ENCODE results near the gene ZNF569. TPM values are rescaled to one million over a fixed set of nuclear protein-coding genes. Genes with fewer than 3 reads are reported as not detected.

ZNF569 gene
- total and polyA plus RNA-seq, 2 of the 13 experiments (the other 11 are each of a cell fraction or from before 2014, with no cell fraction given): 1.4 to 5.7 TPM

DNA sequence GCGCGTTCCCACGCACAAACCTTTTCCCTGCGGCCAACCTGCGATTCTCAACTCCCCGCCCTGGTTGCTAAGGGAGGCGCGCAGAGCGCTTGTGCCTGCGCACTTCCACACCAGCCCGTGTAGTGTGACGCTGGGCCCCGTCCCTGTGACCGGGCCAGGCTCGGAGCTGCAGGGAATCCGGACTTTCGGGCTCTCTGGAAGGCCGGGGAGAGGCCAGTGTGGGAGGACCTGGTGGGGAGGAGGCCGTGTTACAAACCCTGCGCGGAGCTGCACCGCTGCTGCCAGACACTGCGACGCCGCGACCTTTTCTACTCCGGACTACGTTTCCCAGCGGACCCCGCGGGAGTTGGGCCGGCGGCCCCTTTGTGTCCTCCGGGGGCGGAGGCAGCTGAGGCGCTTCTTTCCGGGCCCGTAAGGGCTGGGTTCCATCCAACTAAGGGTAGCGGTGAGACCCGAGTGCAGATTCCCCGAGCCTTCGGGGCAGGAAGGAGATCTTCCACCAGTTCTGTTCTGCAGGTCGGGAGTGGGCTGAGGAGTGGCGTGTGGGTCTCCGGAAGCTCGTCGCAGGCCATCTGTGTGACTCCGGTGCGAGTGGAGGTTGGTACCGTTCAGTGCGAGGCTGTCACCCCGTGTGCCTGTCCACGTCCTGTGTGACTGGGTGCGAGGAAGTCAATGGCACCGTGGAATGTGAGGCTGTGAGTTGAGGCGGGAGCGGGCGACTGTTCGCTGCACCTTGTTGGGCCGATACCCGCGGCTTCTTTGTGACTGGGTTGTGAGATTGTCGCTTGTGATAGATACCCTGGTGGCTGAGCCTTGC, 1.9 kb upstream of the ZNF569 start, which contains the start of gene ZNF570 (continued):
- TF ChIP-seq, protein P1, sequence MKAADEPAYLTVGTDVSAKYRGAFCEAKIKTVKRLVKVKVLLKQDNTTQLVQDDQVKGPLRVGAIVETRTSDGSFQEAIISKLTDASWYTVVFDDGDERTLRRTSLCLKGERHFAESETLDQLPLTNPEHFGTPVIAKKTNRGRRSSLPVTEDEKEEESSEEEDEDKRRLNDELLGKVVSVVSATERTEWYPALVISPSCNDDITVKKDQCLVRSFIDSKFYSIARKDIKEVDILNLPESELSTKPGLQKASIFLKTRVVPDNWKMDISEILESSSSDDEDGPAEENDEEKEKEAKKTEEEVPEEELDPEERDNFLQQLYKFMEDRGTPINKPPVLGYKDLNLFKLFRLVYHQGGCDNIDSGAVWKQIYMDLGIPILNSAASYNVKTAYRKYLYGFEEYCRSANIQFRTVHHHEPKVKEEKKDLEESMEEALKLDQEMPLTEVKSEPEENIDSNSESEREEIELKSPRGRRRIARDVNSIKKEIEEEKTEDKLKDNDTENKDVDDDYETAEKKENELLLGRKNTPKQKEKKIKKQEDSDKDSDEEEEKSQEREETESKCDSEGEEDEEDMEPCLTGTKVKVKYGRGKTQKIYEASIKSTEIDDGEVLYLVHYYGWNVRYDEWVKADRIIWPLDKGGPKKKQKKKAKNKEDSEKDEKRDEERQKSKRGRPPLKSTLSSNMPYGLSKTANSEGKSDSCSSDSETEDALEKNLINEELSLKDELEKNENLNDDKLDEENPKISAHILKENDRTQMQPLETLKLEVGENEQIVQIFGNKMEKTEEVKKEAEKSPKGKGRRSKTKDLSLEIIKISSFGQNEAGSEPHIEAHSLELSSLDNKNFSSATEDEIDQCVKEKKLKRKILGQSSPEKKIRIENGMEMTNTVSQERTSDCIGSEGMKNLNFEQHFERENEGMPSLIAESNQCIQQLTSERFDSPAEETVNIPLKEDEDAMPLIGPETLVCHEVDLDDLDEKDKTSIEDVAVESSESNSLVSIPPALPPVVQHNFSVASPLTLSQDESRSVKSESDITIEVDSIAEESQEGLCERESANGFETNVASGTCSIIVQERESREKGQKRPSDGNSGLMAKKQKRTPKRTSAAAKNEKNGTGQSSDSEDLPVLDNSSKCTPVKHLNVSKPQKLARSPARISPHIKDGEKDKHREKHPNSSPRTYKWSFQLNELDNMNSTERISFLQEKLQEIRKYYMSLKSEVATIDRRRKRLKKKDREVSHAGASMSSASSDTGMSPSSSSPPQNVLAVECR (CRISPR knock-in tag; IDR thresholded peaks at IDR 0.05; ENCODE audit: borderline replicate concordance): peak; percentile 90; the same call in 1 of the 2 replicates
- TF ChIP-seq GATA4 (IDR thresholded peaks at IDR 0.05; ENCODE audit: borderline replicate concordance, low read depth) (no peak), POGZ (CRISPR knock-in tag; IDR thresholded peaks at IDR 0.05) (peak; percentile 91), YY1 (IDR thresholded peaks at IDR 0.05; ENCODE audit: insufficient read depth, insufficient replicate concordance, low read depth, low read length) (peak; percentile 59), ELF3 (CRISPR knock-in tag; IDR thresholded peaks at IDR 0.05) (0 out of 2 replicates have a peak, but pooled peaks have one; percentile 56), TCF7 (IDR thresholded peaks at IDR 0.05; ENCODE audit: low read depth) (peak; percentile 68; the same call in 1 of the 2 replicates), CCDC6 (CRISPR knock-in tag; IDR thresholded peaks at IDR 0.05) (0 out of 2 replicates have a peak, but pooled peaks have one; percentile 14), TBX2 (CRISPR knock-in tag; IDR thresholded peaks at IDR 0.05; ENCODE audit: borderline replicate concordance) (peak; percentile 65; the same call in 1 of the 2 replicates), STAG1 (CRISPR knock-in tag; IDR thresholded peaks at IDR 0.05) (peak; percentile 11; the same call in 1 of the 2 replicates), KAT7 (CRISPR knock-in tag; IDR thresholded peaks at IDR 0.05; ENCODE audit: borderline replicate concordance) (peak; percentile 85; the same call in 1 of the 2 replicates), ZNF563 (CRISPR knock-in tag; IDR thresholded peaks at IDR 0.05) (no peak), ZSCAN22 (CRISPR knock-in tag; IDR thresholded peaks at IDR 0.05) (no peak), ZSCAN31 (CRISPR knock-in tag; IDR thresholded peaks at IDR 0.05; ENCODE audit: low read depth) (peak; percentile 59), ZNF879 (CRISPR knock-in tag; IDR thresholded peaks at IDR 0.05) (0 out of 2 replicates have a peak, but pooled peaks have one; percentile 60), KLF13 (CRISPR knock-in tag; IDR thresholded peaks at IDR 0.05) (no peak)
- TF ChIP-seq, protein P2, sequence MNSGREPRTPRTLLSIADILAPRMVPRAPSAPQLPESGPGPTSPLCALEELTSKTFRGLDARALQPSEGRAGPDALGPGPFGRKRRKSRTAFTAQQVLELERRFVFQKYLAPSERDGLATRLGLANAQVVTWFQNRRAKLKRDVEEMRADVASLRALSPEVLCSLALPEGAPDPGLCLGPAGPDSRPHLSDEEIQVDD (CRISPR knock-in tag; IDR thresholded peaks at IDR 0.05; ENCODE audit: borderline replicate concordance): no peak
- TF ChIP-seq, protein P3, sequence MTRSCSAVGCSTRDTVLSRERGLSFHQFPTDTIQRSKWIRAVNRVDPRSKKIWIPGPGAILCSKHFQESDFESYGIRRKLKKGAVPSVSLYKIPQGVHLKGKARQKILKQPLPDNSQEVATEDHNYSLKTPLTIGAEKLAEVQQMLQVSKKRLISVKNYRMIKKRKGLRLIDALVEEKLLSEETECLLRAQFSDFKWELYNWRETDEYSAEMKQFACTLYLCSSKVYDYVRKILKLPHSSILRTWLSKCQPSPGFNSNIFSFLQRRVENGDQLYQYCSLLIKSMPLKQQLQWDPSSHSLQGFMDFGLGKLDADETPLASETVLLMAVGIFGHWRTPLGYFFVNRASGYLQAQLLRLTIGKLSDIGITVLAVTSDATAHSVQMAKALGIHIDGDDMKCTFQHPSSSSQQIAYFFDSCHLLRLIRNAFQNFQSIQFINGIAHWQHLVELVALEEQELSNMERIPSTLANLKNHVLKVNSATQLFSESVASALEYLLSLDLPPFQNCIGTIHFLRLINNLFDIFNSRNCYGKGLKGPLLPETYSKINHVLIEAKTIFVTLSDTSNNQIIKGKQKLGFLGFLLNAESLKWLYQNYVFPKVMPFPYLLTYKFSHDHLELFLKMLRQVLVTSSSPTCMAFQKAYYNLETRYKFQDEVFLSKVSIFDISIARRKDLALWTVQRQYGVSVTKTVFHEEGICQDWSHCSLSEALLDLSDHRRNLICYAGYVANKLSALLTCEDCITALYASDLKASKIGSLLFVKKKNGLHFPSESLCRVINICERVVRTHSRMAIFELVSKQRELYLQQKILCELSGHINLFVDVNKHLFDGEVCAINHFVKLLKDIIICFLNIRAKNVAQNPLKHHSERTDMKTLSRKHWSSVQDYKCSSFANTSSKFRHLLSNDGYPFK (CRISPR knock-in tag; IDR thresholded peaks at IDR 0.05; ENCODE audit: borderline replicate concordance): peak; percentile 58; the same call in 1 of the 2 replicates
- TF ChIP-seq, protein P4, sequence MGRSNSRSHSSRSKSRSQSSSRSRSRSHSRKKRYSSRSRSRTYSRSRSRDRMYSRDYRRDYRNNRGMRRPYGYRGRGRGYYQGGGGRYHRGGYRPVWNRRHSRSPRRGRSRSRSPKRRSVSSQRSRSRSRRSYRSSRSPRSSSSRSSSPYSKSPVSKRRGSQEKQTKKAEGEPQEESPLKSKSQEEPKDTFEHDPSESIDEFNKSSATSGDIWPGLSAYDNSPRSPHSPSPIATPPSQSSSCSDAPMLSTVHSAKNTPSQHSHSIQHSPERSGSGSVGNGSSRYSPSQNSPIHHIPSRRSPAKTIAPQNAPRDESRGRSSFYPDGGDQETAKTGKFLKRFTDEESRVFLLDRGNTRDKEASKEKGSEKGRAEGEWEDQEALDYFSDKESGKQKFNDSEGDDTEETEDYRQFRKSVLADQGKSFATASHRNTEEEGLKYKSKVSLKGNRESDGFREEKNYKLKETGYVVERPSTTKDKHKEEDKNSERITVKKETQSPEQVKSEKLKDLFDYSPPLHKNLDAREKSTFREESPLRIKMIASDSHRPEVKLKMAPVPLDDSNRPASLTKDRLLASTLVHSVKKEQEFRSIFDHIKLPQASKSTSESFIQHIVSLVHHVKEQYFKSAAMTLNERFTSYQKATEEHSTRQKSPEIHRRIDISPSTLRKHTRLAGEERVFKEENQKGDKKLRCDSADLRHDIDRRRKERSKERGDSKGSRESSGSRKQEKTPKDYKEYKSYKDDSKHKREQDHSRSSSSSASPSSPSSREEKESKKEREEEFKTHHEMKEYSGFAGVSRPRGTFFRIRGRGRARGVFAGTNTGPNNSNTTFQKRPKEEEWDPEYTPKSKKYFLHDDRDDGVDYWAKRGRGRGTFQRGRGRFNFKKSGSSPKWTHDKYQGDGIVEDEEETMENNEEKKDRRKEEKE (IDR thresholded peaks at IDR 0.05): no peak

Data from HepG2 (cell line).